MCF 10A (cell line): ENCODE results near the gene PIGT. TPM values are rescaled to one million over a fixed set of nuclear protein-coding genes. Genes with fewer than 3 reads are reported as not detected.
A peak's percentile ranks its signal among the peaks of the same experiment; 100 is the strongest.

ENCODE experiments used
- BruUV-seq: library from RNA; stranded (reverse); fragments of 400-500 nt; replicated peaks from 2 replicates; lab custom pipeline; 2021; lab: Mats Ljungman, UMichigan
- CTCF ChIA-PET: fragments of 300-600 bp; sonication (Branson Sonifier 250); formaldehyde crosslinking; extraction: SDS; loops from one replicate; lab custom pipeline; 2021; ENCODE audit warnings: antibody characterized with exemption, inconsistent platforms; lab: Yijun Ruan, JAX
- POLR2A ChIA-PET: fragments of 300-600, 350-650 bp; sonication (Branson Sonifier 250); formaldehyde crosslinking; extraction: SDS; loops from one replicate; lab custom pipeline; 2020; ENCODE audit warnings: antibody characterized with exemption, inconsistent platforms; lab: Yijun Ruan, JAX
- DNase-seq: peaks from one replicate; pipeline ENCODE4 v3.0.0-alpha.2; 2018; ENCODE audit not compliant: unreplicated experiment
- H3K27ac Mint-ChIP-seq: one replicate; pipeline ENCODE4 v1.8.0; 2022; ENCODE audit warnings: mild to moderate bottlenecking, low read depth, mixed read lengths; ENCODE audit not compliant: unreplicated experiment
- H3K27me3 Mint-ChIP-seq: one replicate; pipeline ENCODE4 v1.8.0; 2022; ENCODE audit warnings: mixed read lengths; ENCODE audit not compliant: insufficient read depth, unreplicated experiment
- H3K36me3 Mint-ChIP-seq: one replicate; pipeline ENCODE4 v1.8.0; 2022; ENCODE audit warnings: mild to moderate bottlenecking, moderate library complexity, mixed read lengths; ENCODE audit not compliant: insufficient read depth, unreplicated experiment
- H3K4me1 Mint-ChIP-seq: one replicate; pipeline ENCODE4 v1.8.0; 2022; ENCODE audit warnings: mixed read lengths; ENCODE audit not compliant: insufficient read depth, unreplicated experiment
- H3K4me3 Mint-ChIP-seq: one replicate; pipeline ENCODE4 v1.8.0; 2022; ENCODE audit warnings: mild to moderate bottlenecking, moderate library complexity, mixed read lengths; ENCODE audit not compliant: unreplicated experiment
- H3K9me3 Mint-ChIP-seq: one replicate; pipeline ENCODE4 v1.8.0; 2022; ENCODE audit warnings: mixed read lengths; ENCODE audit not compliant: unreplicated experiment
- intact Hi-C: fragments of 100-400 bp; cut with micrococcal nuclease; formaldehyde crosslinking; loops from 2 replicates; pipeline ENCODE4 v1.14.1; 2022
- total RNA-seq: library from RNA; stranded (reverse); gene quantifications from 2 replicates; pipeline ENCODE4 v1.2.3, GENCODE V29; 2022
- TF ChIP-seq, protein P1 (sequence below): fragments of 200-600 bp; IDR thresholded peaks from one replicate; pipeline ENCODE4 v1.8.0; 2022; ENCODE audit warnings: antibody characterized with exemption, mild to moderate bottlenecking; ENCODE audit not compliant: unreplicated experiment

The PIGT gene
- total RNA-seq, 1 experiment from 2014 or later = 79.4 TPM

DNA sequence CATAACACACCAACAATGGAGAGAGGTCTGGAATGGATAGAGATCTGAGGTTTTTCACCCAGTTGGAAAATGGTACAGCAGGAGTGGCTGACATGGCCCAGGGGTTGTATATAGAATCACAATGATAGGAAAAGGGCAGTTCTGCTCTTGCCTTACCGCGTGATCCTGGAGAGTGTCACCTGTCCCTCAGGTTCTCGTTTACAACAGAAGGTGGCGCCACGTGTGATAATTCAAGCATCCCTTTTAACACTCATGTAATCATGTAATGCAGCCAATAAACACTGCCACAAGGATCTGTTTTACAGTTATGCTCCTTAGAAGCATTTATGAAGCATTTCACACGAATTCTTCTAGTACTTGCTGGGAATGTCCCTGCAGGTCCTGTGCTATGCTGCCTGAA is 40.7 kb downstream of the PIGT start:
- TF ChIP-seq, protein P1, sequence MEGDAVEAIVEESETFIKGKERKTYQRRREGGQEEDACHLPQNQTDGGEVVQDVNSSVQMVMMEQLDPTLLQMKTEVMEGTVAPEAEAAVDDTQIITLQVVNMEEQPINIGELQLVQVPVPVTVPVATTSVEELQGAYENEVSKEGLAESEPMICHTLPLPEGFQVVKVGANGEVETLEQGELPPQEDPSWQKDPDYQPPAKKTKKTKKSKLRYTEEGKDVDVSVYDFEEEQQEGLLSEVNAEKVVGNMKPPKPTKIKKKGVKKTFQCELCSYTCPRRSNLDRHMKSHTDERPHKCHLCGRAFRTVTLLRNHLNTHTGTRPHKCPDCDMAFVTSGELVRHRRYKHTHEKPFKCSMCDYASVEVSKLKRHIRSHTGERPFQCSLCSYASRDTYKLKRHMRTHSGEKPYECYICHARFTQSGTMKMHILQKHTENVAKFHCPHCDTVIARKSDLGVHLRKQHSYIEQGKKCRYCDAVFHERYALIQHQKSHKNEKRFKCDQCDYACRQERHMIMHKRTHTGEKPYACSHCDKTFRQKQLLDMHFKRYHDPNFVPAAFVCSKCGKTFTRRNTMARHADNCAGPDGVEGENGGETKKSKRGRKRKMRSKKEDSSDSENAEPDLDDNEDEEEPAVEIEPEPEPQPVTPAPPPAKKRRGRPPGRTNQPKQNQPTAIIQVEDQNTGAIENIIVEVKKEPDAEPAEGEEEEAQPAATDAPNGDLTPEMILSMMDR = no peak
- Mint-ChIP-seq H3K9me3 (no peaks in the 10 kb centered on the region), H3K27me3 (no peaks in the 10 kb centered on the region), H3K4me3 (no peak overlapping the region), H3K36me3 (no peaks in the 10 kb centered on the region), H3K27ac (no peak overlapping the region), H3K4me1 (no peaks in the 10 kb centered on the region)
- BruUV-seq = no TSS peak
- DNase-seq = peak; percentile 49
- intact Hi-C loops = loop anchor here (2.0 kb wide), 1 partner anchor 314 kb away; no protein-coding TSS in a partner anchor
- CTCF ChIA-PET = interaction anchor here (8.9 kb wide), 1 partner anchor 19 kb away, joined by 92 read pairs; no protein-coding TSS in a partner anchor
- POLR2A ChIA-PET = no interaction called here

DNA sequence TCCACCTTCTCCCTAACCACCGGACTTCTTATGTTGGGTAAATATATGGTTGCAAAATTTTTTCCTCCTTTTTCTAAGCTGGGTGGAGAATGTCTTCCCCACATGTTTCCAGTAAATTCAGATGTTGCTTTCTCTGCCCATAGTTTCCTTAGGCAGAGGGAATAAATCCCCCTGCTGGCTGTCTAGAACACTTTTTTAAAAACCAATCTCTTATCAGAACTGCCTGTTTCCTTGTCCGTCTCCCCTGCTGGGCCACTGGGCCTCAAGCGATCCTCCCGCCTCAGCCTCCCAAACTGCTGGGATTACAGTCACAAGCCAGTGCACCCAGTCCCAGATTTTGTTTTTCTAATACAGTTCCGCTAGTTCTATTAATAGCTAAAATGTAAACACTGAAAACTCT is 43.7 kb downstream of the PIGT start:
- TF ChIP-seq, protein P1 = no peak
- ChIA-PET CTCF (interaction anchor here (0.6 to 2.7 kb wide), 13 partner anchors 10 to 312 kb away, joined by 3 to 17 read pairs (median 3); partner anchors contain the start of gene SPINT3), POLR2A (interaction anchor here (0.7 to 1.3 kb wide), 3 partner anchors 15 to 117 kb away, joined by 3 read pairs; partner anchors contain the start of gene SYS1)
- Mint-ChIP-seq H3K27ac (peak overlapping the region; percentile 2), H3K27me3 (no peaks in the 10 kb centered on the region), H3K4me3 (no peak overlapping the region), H3K9me3 (no peaks in the 10 kb centered on the region), H3K4me1 (no peaks in the 10 kb centered on the region), H3K36me3 (no peaks in the 10 kb centered on the region)
- intact Hi-C loops = no loop called here
- DNase-seq = peak; percentile 16
- no TSS peak for BruUV-seq

DNA sequence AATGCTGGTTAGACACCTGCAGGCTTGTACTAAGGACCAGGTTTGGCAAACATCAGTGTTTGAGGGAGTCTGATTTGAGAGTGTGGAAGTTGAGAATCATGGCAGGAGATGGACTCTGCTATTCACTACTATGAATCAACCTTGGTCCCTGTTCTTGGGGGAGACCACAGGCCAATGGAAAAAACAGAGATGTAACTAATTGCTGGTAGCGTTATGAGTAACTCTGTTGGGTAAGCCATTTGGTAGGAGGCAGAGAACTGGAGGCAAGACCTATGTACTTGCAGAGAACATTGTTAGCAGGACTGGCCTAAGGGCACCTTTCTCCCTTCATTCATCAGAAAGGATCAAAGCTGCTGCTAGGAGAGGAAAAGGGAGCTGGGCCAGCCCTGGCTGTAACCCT is 45.3 kb downstream of the PIGT start:
- H3K4me1 Mint-ChIP-seq = no peaks in the 10 kb centered on the region
- no peaks in the 10 kb centered on the region for H3K27me3 Mint-ChIP-seq
- CTCF ChIA-PET = interaction anchor here (0.7 to 2.4 kb wide), 5 partner anchors 11 to 310 kb away, joined by 3 to 14 read pairs (median 7); no protein-coding TSS in a partner anchor

DNA sequence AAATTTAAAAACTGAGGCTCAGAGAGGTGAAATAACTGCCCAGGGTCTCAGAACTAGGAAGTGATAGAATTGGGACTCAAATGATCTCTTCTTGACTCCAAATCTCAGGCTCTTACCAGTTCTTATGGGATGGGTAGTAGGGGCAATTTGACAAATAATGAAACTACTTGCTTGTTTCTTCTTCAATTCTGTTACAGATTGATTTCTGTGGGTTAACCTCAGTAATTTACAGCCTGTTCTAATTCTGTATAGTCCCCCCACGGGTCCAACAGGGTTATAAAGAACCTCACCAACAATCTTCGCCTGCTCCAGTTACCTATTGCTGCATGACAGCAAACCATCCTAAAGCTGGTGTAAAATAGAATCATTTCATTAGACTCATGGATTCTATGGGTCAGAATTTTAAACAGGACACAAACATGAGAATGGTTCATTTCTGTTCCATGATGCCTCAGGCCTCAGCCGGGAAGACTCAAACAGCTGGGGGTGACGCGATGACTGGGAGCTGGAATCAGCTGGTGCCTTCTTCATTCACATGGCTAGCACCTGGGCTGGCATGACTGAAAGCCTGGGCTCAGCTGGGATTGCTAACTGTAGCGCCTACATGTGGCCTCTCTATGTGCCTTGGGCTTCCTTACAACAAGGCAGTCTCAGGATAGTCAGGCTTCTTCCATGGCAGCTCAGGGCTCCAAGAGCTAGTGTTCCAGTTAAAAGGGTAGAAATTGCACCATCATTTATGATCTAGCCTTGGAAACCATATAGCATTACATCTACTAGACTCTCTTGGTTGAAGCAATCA is 47.0 kb downstream of the PIGT start:
- DNase-seq = no peak
- TF ChIP-seq, protein P1 = no peak
- intact Hi-C loops = no loop called here
- H3K4me3 Mint-ChIP-seq = no peak overlapping the region
- no peaks in the 10 kb centered on the region for H3K9me3 Mint-ChIP-seq
- H3K4me1 Mint-ChIP-seq = no peaks in the 10 kb centered on the region
- ChIA-PET CTCF (interaction anchor here (0.6 to 2.4 kb wide), 7 partner anchors 10 to 452 kb away, joined by 3 to 14 read pairs (median 3); no protein-coding TSS in a partner anchor), POLR2A (interaction anchor here (1.1 to 1.2 kb wide), 2 partner anchors 23 to 209 kb away, joined by 3 read pairs; partner anchors contain the start of gene SLPI)
- H3K27ac Mint-ChIP-seq = no peak overlapping the region
- H3K27me3 Mint-ChIP-seq = no peaks in the 10 kb centered on the region
- BruUV-seq = no TSS peak
- H3K36me3 Mint-ChIP-seq = no peaks in the 10 kb centered on the region

More for the DNA sequence above, 45.3 kb downstream of the PIGT start:
- Mint-ChIP-seq H3K4me3 (no peak overlapping the region), H3K9me3 (no peaks in the 10 kb centered on the region), H3K36me3 (no peaks in the 10 kb centered on the region), H3K27ac (no peak overlapping the region)
- no TSS peak for BruUV-seq
- intact Hi-C loops = no loop called here
- no peak for DNase-seq
- TF ChIP-seq, protein P1 = no peak
- POLR2A ChIA-PET = interaction anchor here (1.5 kb wide), 1 partner anchor 49 kb away, joined by 3 read pairs; no protein-coding TSS in a partner anchor
